Activated T-helper 9 cell treated with anti-CD3 and anti-CD28 coated beads, Interleukin-2, amount 50 U/mL, for 16 hours (primary cell): ENCODE data around the gene PPP1R26.

Experiments used
- DNase-seq: peaks from one replicate; pipeline ENCODE4 v3.0.0-alpha.2; 2020; ENCODE audit warnings: low read depth

PPP1R26 gene

GRCh38 chr9:135488013-135488330, 8.4 kb downstream of the PPP1R26 start:
- no peak for DNase-seq

GRCh38 chr9:135488527-135488926, 8.9 kb downstream of the PPP1R26 start:
- DNase-seq = no peak

GRCh38 chr9:135489188-135489906, 9.8 kb downstream of the PPP1R26 start:
- DNase-seq = no peak

- no peak for DNase-seq
Measured at GRCh38 chr9:135490166-135490870, 10.7 kb downstream of the PPP1R26 start.

GRCh38 chr9:135490980-135491464, 11.4 kb downstream of the PPP1R26 start:
- no peak for DNase-seq

- DNase-seq = no peak
Measured at GRCh38 chr9:135491764-135492163, 12.2 kb downstream of the PPP1R26 start.

- no peak for DNase-seq
Measured at GRCh38 chr9:135492886-135493669, 13.5 kb downstream of the PPP1R26 start.

GRCh38 chr9:135494791-135495559, 15.4 kb downstream of the PPP1R26 start:
- DNase-seq = no peak

- DNase-seq = no peak
Measured at GRCh38 chr9:135498381-135499126, 19.0 kb downstream of the PPP1R26 start.

- peak; percentile 84 for DNase-seq
Measured at GRCh38 chr9:135499326-135500070, 19.9 kb downstream of the PPP1R26 start.

- no peak for DNase-seq
Measured at GRCh38 chr9:135500071-135500524, 20.5 kb downstream of the PPP1R26 start.

GRCh38 chr9:135500525-135501260, 21.1 kb downstream of the PPP1R26 start, which contains the start of gene MRPS2:
Gene MRPS2, plus strand, starts transcription at chr9:135500682. Its CDS starts 29 bp downstream, at chr9:135500711.
- DNase-seq = peak; percentile 82

GRCh38 chr9:135501261-135502167, 21.9 kb downstream of the PPP1R26 start:
- no peak for DNase-seq

- DNase-seq = no peak
Measured at GRCh38 chr9:135502168-135502872, 22.7 kb downstream of the PPP1R26 start.

GRCh38 chr9:135502873-135503321, 23.3 kb downstream of the PPP1R26 start:
- no peak for DNase-seq

- no peak for DNase-seq
Measured at GRCh38 chr9:135503371-135504261, 24.0 kb downstream of the PPP1R26 start.
